ENCODE data around the gene SLX4IP. TPM values are rescaled to one million over a fixed set of nuclear protein-coding genes. Genes with fewer than 3 reads are reported as not detected.

Gene SLX4IP
- total and polyA plus RNA-seq, 2 donors (not counting 1 experiment from before 2014, with no cell fraction given) = 1.9 to 8.1 TPM

GRCh38 chr20:10676518-10676917 lies 241.4 kb downstream of the SLX4IP start:
- Histone ChIP-seq H3K4me3 (replicated peaks in 1 of 4; ENCODE audit: control extremely low read depth in 1 of 4, insufficient read depth in 1 of 4, low read depth in 3 of 4, low read length in 4 of 4) (no peak overlapping the region), H3K4me1 (ENCODE audit: control insufficient read depth, extremely low read depth, insufficient read depth, low read length) (peaks cover 4% of the 10 kb centered on the region), H3K27me3 (ENCODE audit: control insufficient read depth, insufficient read depth, low read length) (no peaks in the 10 kb centered on the region), H3K27ac (ENCODE audit: insufficient read depth, low read length) (no peak overlapping the region), H3K36me3 (ENCODE audit: control insufficient read depth, insufficient read depth, low read length) (no peaks in the 10 kb centered on the region), H2AFZ (ENCODE audit: low read length) (no peak overlapping the region), H3K9me3 (ENCODE audit: control insufficient read depth, insufficient read depth, low read depth, low read length) (no peaks in the 10 kb centered on the region), H3K4me2 (ENCODE audit: extremely low read depth, insufficient read depth, low read length) (no peak overlapping the region), H3K79me2 (ENCODE audit: control insufficient read depth, insufficient read depth, low read length) (peaks cover 9% of the 10 kb centered on the region), H3K9ac (ENCODE audit: insufficient read depth, low read length) (no peak overlapping the region), H4K20me1 (ENCODE audit: control insufficient read depth, extremely low read depth, insufficient read depth, low read length) (no peaks in the 10 kb centered on the region)
- TF ChIP-seq CTCF (conservative IDR thresholded peaks at IDR 0.05 in 1 of 2, IDR thresholded peaks at IDR 0.05 in 1 of 2; ENCODE audit: low read depth in 1 of 2, low read length in 2 of 2) (no peak), EZH2 (IDR thresholded peaks at IDR 0.05; ENCODE audit: low read length, missing control alignments) (no peak)
- no peak for DNase-seq (ENCODE audit: low read depth in 2 of 2)

Other genes with a start within 250 kb of the SLX4IP start
- 1.5 and 4.5 TPM in 2 replicates for gene SNAP25, start 216.5 kb upstream of the SLX4IP start, total RNA-seq
- gene SNAP25, start 216.5 kb upstream of the SLX4IP start, polyA plus RNA-seq = 7.2 and 8.2 TPM in 2 replicates
- 5.9 and 6.4 TPM in 2 replicates for gene MKKS, start 1.1 kb upstream of the SLX4IP start, total RNA-seq
- 13.1 and 13.5 TPM in 2 replicates for gene MKKS, start 1.1 kb upstream of the SLX4IP start, polyA plus RNA-seq
- gene JAG1, start 238.7 kb downstream of the SLX4IP start, total RNA-seq = 34.2 and 57.3 TPM in 2 replicates
- 5.8 and 16.3 TPM in 2 replicates for gene JAG1, start 238.7 kb downstream of the SLX4IP start, polyA plus RNA-seq